HG03066 (cell line): ENCODE data around the gene MRPL3.

ENCODE experiments used
- ATAC-seq: cut with Tn5 transposase; IDR thresholded peaks from one replicate; pipeline ENCODE4 v1.9.1; 2021; ENCODE audit warnings: low read depth; ENCODE audit not compliant: unreplicated experiment

MRPL3 gene

GRCh38 chr3:131502530-131503319 is at the start of gene MRPL3:
Gene MRPL3, minus strand, starts transcription at chr3:131502971. Its CDS starts 150 bp downstream, at chr3:131502821.
- peak; percentile 97 for ATAC-seq

GRCh38 chr3:131551761-131552160 is 49.0 kb upstream of the MRPL3 start:
- ATAC-seq: no peak

GRCh38 chr3:131550562-131551465 is 48.0 kb upstream of the MRPL3 start:
- no peak for ATAC-seq

GRCh38 chr3:131549340-131549739 is 46.6 kb upstream of the MRPL3 start:
- no peak for ATAC-seq

GRCh38 chr3:131547585-131547984 is 44.8 kb upstream of the MRPL3 start:
- no peak for ATAC-seq

- ATAC-seq: no peak
Observed at GRCh38 chr3:131546441-131546840, 43.7 kb upstream of the MRPL3 start.

GRCh38 chr3:131544557-131544956 is 41.8 kb upstream of the MRPL3 start:
- ATAC-seq: no peak

- ATAC-seq: no peak
Observed at GRCh38 chr3:131543714-131544113, 40.9 kb upstream of the MRPL3 start.

GRCh38 chr3:131541288-131541687 is 38.5 kb upstream of the MRPL3 start:
- no peak for ATAC-seq

- no peak for ATAC-seq
Observed at GRCh38 chr3:131540821-131541220, 38.0 kb upstream of the MRPL3 start.

GRCh38 chr3:131540143-131540542 is 37.4 kb upstream of the MRPL3 start:
- ATAC-seq: no peak

GRCh38 chr3:131538968-131539367 is 36.2 kb upstream of the MRPL3 start:
- ATAC-seq: no peak

- ATAC-seq: no peak
Observed at GRCh38 chr3:131537531-131537930, 34.8 kb upstream of the MRPL3 start.

GRCh38 chr3:131535596-131535995 is 32.8 kb upstream of the MRPL3 start:
- ATAC-seq: no peak

GRCh38 chr3:131535131-131535530 is 32.4 kb upstream of the MRPL3 start:
- no peak for ATAC-seq

GRCh38 chr3:131532645-131533044 is 29.9 kb upstream of the MRPL3 start:
- no peak for ATAC-seq

GRCh38 chr3:131530843-131531242 is 28.1 kb upstream of the MRPL3 start:
- ATAC-seq: no peak

GRCh38 chr3:131530388-131530787 is 27.6 kb upstream of the MRPL3 start:
- no peak for ATAC-seq

- ATAC-seq: no peak
Observed at GRCh38 chr3:131526801-131527347, 24.1 kb upstream of the MRPL3 start.

GRCh38 chr3:131518680-131519079 is 15.9 kb upstream of the MRPL3 start:
- no peak for ATAC-seq

- no peak for ATAC-seq
Observed at GRCh38 chr3:131505421-131505820, 2.6 kb upstream of the MRPL3 start.
